IMR-90 (cell line): ENCODE results near the gene NT5E. TPM values are rescaled to one million over a fixed set of nuclear protein-coding genes. Genes with fewer than 3 reads are reported as not detected.

Experiments used
- ATAC-seq: fragments of 200-7000 bp; cut with Tn5 transposase; 2 replicates; pipeline ENCODE4 v1.9.1; 2020; ENCODE audit warnings: low read depth, mild to moderate bottlenecking, moderate library complexity
- BruUV-seq: library from RNA; stranded (reverse); fragments of 400-500 nt; replicated peaks from 2 replicates; lab custom pipeline; 2021; lab: Mats Ljungman, UMichigan
- CTCF ChIA-PET: fragments of 300-600 bp; formaldehyde crosslinking; extraction: SDS; loops from one replicate; lab custom pipeline; 2021; ENCODE audit warnings: antibody characterized with exemption; lab: Yijun Ruan, JAX
- POLR2A ChIA-PET: fragments of 300-600 bp; sonication (Branson Sonifier 250); formaldehyde crosslinking; loops from one replicate; lab custom pipeline; 2022; ENCODE audit warnings: antibody characterized with exemption; ENCODE audit not compliant: unreplicated experiment; lab: Charles Lee
- DNase-seq: peaks from one replicate; pipeline ENCODE4 v3.0.0; 2013
- H2AFZ ChIP-seq: replicated peaks from 2 replicates; pipeline ENCODE3; 2013; ENCODE audit warnings: low read length, mild to moderate bottlenecking; ENCODE audit not compliant: poor library complexity
- H2AK5ac ChIP-seq: 2 replicates; pipeline ENCODE4 v1.6.1; 2013; ENCODE audit warnings: low read depth, low read length, inconsistent platforms
- H2AK9ac ChIP-seq: replicated peaks from 2 replicates; pipeline ENCODE3; 2013; ENCODE audit warnings: mild to moderate bottlenecking, low read depth, low read length, moderate library complexity; ENCODE audit not compliant: poor library complexity
- H2BK120ac ChIP-seq: 2 replicates; pipeline ENCODE4 v1.6.1; 2013; ENCODE audit warnings: low read depth, low read length, inconsistent platforms
- H2BK15ac ChIP-seq: 3 replicates; pipeline ENCODE4 v1.6.1; 2013; ENCODE audit warnings: low read depth, low read length, inconsistent platforms
- H2BK20ac ChIP-seq: 2 replicates; pipeline ENCODE4 v1.6.1; 2013; ENCODE audit warnings: low read depth, mild to moderate bottlenecking, inconsistent platforms, low read length, moderate library complexity
- H2BK5ac ChIP-seq: 2 replicates; pipeline ENCODE4 v1.6.1; 2013; ENCODE audit warnings: mild to moderate bottlenecking, low read depth, low read length, inconsistent platforms; ENCODE audit not compliant: poor library complexity, severe bottlenecking
- H3K14ac ChIP-seq: replicated peaks from 2 replicates; pipeline ENCODE4 v1.6.1; 2013; ENCODE audit warnings: low read depth, low read length, inconsistent platforms
- H3K18ac ChIP-seq: 2 replicates; pipeline ENCODE4 v1.6.1; 2013; ENCODE audit warnings: low read depth, low read length, control low read depth
- H3K23ac ChIP-seq: 2 replicates; pipeline ENCODE4 v1.6.1; 2013; ENCODE audit warnings: low read depth, low read length, inconsistent platforms
- H3K27ac ChIP-seq: 2 replicates; pipeline ENCODE4 v1.5.1; 2013; ENCODE audit warnings: mild to moderate bottlenecking, control low read depth, low read length; ENCODE audit not compliant: insufficient read depth
- H3K27me3 ChIP-seq: 2 replicates; pipeline ENCODE4 v1.6.1; 2013; ENCODE audit warnings: low read length; ENCODE audit not compliant: control insufficient read depth, insufficient read depth
- H3K36me3 ChIP-seq: 2 replicates; pipeline ENCODE4 v1.6.1; 2013; ENCODE audit warnings: low read length, mixed read lengths; ENCODE audit not compliant: control insufficient read depth, insufficient read depth
- H3K4ac ChIP-seq: 2 replicates; pipeline ENCODE4 v1.6.1; 2013; ENCODE audit warnings: low read depth, low read length, inconsistent platforms
- H3K4me1 ChIP-seq: 2 replicates; pipeline ENCODE4 v1.6.1; 2013; ENCODE audit warnings: low read length, mixed read lengths; ENCODE audit not compliant: control insufficient read depth, insufficient read depth
- H3K4me2 ChIP-seq: 2 replicates; pipeline ENCODE4 v1.6.1; 2013; ENCODE audit warnings: low read depth, mild to moderate bottlenecking, control low read depth, low read length, moderate library complexity
- H3K4me3 ChIP-seq: 2 replicates; pipeline ENCODE4 v1.5.1; 2013; ENCODE audit warnings: low read depth, mild to moderate bottlenecking, control low read depth, low read length, moderate library complexity; ENCODE audit not compliant: insufficient read depth
- H3K56ac ChIP-seq: 2 replicates; pipeline ENCODE4 v1.6.1; 2013; ENCODE audit warnings: low read length, inconsistent platforms; ENCODE audit not compliant: insufficient read depth; ENCODE audit errors: extremely low read depth
- H3K79me1 ChIP-seq, 2 experiments: 2 replicates each; pipeline ENCODE4 v1.6.1; 2013; ENCODE audit warnings: low read length in 2 of 2, inconsistent platforms in 1 of 2, low read depth in 1 of 2
- H3K9ac ChIP-seq: 2 replicates; pipeline ENCODE4 v1.6.1; 2013; ENCODE audit warnings: low read depth, low read length, control low read depth
- H3K9me1 ChIP-seq: 2 replicates; pipeline ENCODE4 v1.6.1; 2013; ENCODE audit warnings: low read length, inconsistent platforms; ENCODE audit not compliant: insufficient read depth
- H3K9me3 ChIP-seq: 2 replicates; pipeline ENCODE4 v1.6.1; 2013; ENCODE audit warnings: low read length; ENCODE audit not compliant: control insufficient read depth, insufficient read depth
- H4K20me1 ChIP-seq: 2 replicates; pipeline ENCODE4 v1.6.1; 2013; ENCODE audit warnings: low read length, inconsistent platforms; ENCODE audit not compliant: insufficient read depth
- H4K5ac ChIP-seq: 2 replicates; pipeline ENCODE4 v1.6.1; 2013; ENCODE audit warnings: mild to moderate bottlenecking, low read depth, low read length, control low read depth
- H4K8ac ChIP-seq, 2 experiments: 2 replicates each; pipeline ENCODE4 v1.6.1; 2013; ENCODE audit warnings: low read depth in 2 of 2, low read length in 2 of 2, control low read depth in 1 of 2, inconsistent platforms in 1 of 2
- H4K91ac ChIP-seq: 2 replicates; pipeline ENCODE4 v1.6.1; 2013; ENCODE audit warnings: low read depth, low read length, inconsistent platforms; ENCODE audit not compliant: insufficient read depth
- CEBPB ChIP-seq: IDR thresholded peaks from 2 replicates; pipeline ENCODE4 v1.6.1; 2012; ENCODE audit warnings: low read depth, low read length, improper control_type of control experiment
- MXI1 ChIP-seq: IDR thresholded peaks from 2 replicates; pipeline ENCODE4 v1.6.1; 2012; ENCODE audit warnings: low read depth, mild to moderate bottlenecking, low read length, moderate library complexity, borderline replicate concordance
- NFE2L2 ChIP-seq: fragments of 150-350 bp; IDR thresholded peaks from 2 replicates; pipeline ENCODE4 v1.6.1; 2016; ENCODE audit warnings: low read depth, mild to moderate bottlenecking, low read length
- POLR2A ChIP-seq: IDR thresholded peaks from 2 replicates; pipeline ENCODE4 v1.6.1; 2012; ENCODE audit warnings: mild to moderate bottlenecking, low read depth, low read length
- SMC3 ChIP-seq: fragments of 150-350 bp; IDR thresholded peaks from 2 replicates; pipeline ENCODE4 v1.6.1; 2016; ENCODE audit warnings: low read depth, mild to moderate bottlenecking, antibody characterized with exemption, low read length, moderate library complexity
- WGBS, 2 experiments: methylation state at CpG; one replicate each; pipeline versions ENCODE4 v1.1.5 to v1.1.7; 2013; ENCODE audit warnings: missing lambda C conversion rate in 2 of 2; ENCODE audit not compliant: insufficient read length in 1 of 2; ENCODE audit errors: extremely low coverage in 2 of 2; 5-methylcytosine and 5-hydroxymethylcytosine counted together
- dilution Hi-C: fragments of 300-500 bp; cut with HindIII; formaldehyde crosslinking; loops from one replicate; pipeline ENCODE4 v1.14.3; 2018; ENCODE audit warnings: low sequenced_read_pairs; ENCODE audit not compliant: unreplicated experiment
- in situ Hi-C: fragments of 300-500 bp; cut with MboI; formaldehyde crosslinking; loops from 3 replicates; pipeline ENCODE4 v1.14.3; 2019; ENCODE audit warnings: low sequenced_read_pairs, inconsistent platforms, mixed read lengths
- intact Hi-C: fragments of 100-400 bp; cut with micrococcal nuclease; formaldehyde crosslinking; loops from 2 replicates; pipeline ENCODE4 v1.10.0; 2022
- polyA plus RNA-seq, 3 experiments: library from polyadenylated mRNA; depleted of rRNA; stranded (reverse); fragments of >200 nt; gene quantifications; 2 replicates each; pipeline ENCODE4 v1.2.3, GENCODE V29; 2012; ENCODE audit warnings: low replicate concordance in 1 of 3
- total RNA-seq: library from RNA; depleted of rRNA; stranded (reverse); fragments of >200 nt; gene quantifications from 2 replicates; pipeline ENCODE4 v1.2.3, GENCODE V29; 2012

Gene NT5E
- total and polyA plus RNA-seq, 2 of the 4 experiments (the other 2 are of a cell fraction), result 153 to 280 TPM

GRCh38 chr6:85435851-85436250 is 14.0 kb upstream of the NT5E start:
- Histone ChIP-seq H2AK5ac (no peak overlapping the region), H2AK9ac (no peak overlapping the region), H4K20me1 (no peaks in the 10 kb centered on the region), H3K9ac (no peak overlapping the region), H3K4ac (no peak overlapping the region), H2AFZ (no peak overlapping the region), H4K8ac (no peak overlapping the region), H3K56ac (no peak overlapping the region), H2BK5ac (no peak overlapping the region), H3K4me3 (no peak overlapping the region), H3K14ac (no peak overlapping the region), H3K36me3 (no peaks in the 10 kb centered on the region), H3K27ac (no peak overlapping the region), H2BK20ac (no peak overlapping the region), H3K18ac (no peak overlapping the region), H3K79me1 (no peaks in the 10 kb centered on the region), H4K91ac (no peak overlapping the region), H3K4me2 (no peak overlapping the region), H2BK120ac (no peak overlapping the region), H3K4me1 (no peaks in the 10 kb centered on the region), H3K23ac (no peak overlapping the region), H3K9me1 (no peaks in the 10 kb centered on the region), H3K27me3 (no peaks in the 10 kb centered on the region), H4K5ac (no peak overlapping the region), H2BK15ac (no peak overlapping the region), H3K9me3 (no peaks in the 10 kb centered on the region)
- intact Hi-C loops (loop anchor here (2.0 kb wide), 1 partner anchor 13 kb away; no protein-coding TSS in a partner anchor), in situ Hi-C loops (no loop called here), dilution Hi-C loops (no loop called here)
- no CpG with 5 or more reads among the region's 1 CpG for WGBS, 2 experiments
- DNase-seq (no peak), ATAC-seq (no peak)
- TF ChIP-seq CEBPB (no peak), POLR2A (no peak), SMC3 (no peak), MXI1 (no peak), NFE2L2 (no peak)
- ChIA-PET CTCF (no interaction called here), POLR2A (no interaction called here)
- BruUV-seq, result no TSS peak
